Fibroblast of pulmonary artery (primary cell): ENCODE data around the gene INTS14.
A peak's percentile ranks its signal among the peaks of the same experiment; 100 is the strongest.

Source experiments
- DNase-seq: peaks from one replicate; pipeline ENCODE4 v3.0.0-alpha.2; 2010; ENCODE audit warnings: low read depth
- H3K4me3 ChIP-seq: replicated peaks from 2 replicates; pipeline ENCODE4 v1.5.1; 2011; ENCODE audit warnings: low read depth, mild to moderate bottlenecking, control low read depth, low read length, moderate library complexity
- TF ChIP-seq, protein P1 (sequence below): IDR thresholded peaks from 2 replicates; pipeline ENCODE4 v1.5.1; 2011; ENCODE audit warnings: mild to moderate bottlenecking, control low read depth, low read length, inconsistent platforms; ENCODE audit errors: missing control alignments

INTS14 gene

GRCh38 chr15:65580287-65580686 is 30.6 kb downstream of the INTS14 start:
- DNase-seq, result peak; percentile 45
- TF ChIP-seq, protein P1, sequence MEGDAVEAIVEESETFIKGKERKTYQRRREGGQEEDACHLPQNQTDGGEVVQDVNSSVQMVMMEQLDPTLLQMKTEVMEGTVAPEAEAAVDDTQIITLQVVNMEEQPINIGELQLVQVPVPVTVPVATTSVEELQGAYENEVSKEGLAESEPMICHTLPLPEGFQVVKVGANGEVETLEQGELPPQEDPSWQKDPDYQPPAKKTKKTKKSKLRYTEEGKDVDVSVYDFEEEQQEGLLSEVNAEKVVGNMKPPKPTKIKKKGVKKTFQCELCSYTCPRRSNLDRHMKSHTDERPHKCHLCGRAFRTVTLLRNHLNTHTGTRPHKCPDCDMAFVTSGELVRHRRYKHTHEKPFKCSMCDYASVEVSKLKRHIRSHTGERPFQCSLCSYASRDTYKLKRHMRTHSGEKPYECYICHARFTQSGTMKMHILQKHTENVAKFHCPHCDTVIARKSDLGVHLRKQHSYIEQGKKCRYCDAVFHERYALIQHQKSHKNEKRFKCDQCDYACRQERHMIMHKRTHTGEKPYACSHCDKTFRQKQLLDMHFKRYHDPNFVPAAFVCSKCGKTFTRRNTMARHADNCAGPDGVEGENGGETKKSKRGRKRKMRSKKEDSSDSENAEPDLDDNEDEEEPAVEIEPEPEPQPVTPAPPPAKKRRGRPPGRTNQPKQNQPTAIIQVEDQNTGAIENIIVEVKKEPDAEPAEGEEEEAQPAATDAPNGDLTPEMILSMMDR, result no peak
- H3K4me3 ChIP-seq, result no peak overlapping the region

DNA sequence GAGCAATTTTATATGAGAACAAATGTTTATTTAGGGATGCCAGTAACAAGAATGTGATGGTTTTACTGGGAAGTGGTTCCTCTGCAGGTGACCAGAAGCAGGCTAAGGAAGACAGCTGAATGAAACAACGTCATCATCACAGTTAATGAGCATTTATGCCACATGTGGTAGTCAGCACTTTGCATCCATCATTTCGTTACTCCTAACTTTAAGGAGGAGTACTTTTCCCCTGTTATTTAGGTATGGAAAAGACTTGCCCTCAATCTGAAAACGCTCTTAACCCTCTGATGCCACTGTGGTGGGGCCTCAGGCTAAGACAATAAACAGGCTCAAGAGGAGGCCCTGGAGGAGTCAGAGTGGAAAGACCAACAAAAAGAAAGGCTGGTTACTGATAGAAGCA is 31.2 kb downstream of the INTS14 start:
- TF ChIP-seq, protein P1, result no peak
- no peak for DNase-seq
- H3K4me3 ChIP-seq, result no peak overlapping the region

DNA sequence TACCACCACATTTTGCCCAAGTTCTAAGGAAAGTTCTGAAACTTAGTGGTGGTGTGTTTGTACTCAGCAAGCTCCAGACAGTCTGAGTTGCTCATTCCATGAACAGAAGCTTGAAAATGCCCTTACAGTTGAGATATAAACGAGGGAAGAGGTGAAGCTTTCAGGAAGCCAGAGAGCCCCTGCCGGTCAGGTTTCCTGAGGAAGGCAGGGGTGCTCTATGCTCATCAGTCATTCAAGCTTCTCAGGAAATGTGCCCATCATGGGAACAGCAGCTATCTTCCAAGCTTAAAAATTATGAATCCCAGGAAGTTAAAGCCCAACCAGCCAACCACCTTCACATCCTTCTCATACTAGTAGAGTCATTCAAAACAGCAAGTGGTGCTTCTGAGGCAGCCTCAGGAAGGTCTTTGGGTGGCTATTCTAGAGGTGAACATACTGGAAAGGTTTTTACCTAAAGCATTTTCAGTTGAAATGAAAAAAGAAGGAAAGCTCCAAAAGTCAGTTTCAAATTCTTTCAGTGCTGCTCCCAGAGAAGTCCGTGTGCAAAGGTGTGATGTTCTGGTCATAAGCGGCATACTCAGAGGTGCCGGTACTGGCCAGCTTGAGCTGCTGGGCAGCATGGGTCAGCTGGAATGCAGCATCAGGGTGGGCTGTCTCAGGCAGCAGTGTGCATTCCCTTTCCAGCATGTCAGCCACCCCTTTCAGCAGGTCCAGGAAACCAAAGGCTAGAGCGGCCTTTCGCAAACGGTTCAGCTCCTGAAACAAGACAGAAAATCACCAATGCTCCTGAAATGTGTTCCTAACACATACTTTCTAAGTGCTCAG is 31.8 kb downstream of the INTS14 start:
- TF ChIP-seq, protein P1, result no peak
- no peak overlapping the region for H3K4me3 ChIP-seq
- DNase-seq, result no peak

DNA sequence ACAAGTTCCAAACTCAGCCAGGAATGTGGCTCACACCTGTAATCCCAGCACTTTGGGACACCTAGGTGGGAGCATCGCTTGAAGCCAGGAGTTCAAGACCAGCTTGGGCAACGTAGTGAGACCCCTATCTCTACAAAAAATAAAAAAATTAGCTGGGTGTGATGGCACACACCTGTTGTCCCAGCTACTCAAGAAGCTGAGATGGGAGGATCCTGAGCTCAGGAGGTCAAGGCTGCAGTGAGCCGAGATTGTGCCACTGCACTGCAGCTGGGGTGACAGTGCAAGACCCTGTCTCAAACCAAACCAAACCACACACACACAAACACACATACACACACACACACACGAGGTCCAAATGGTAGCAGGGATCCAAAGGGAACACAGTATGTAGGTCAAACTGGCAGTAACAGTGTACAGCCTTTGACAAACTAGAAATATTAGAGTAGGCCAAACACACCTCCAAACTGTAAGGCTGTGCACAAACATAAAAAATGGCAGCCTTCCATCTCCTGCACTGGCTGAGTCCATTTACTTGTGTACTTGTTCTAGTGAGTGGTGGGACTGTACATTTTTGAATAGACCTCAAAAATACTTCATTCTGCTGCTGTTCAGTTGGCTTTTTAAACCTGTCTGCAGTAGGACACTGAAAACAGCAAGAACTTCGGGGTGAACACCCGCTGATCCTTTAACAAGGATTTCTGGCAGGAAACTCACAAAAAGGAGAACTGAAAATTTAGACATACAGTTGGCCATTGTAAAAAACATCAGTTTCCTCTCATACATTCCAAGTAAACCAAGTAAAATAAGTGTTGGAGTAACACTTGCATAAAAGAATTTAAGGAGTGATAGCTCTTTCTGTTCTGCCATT is 33.6 kb downstream of the INTS14 start:
- no peak for DNase-seq
- H3K4me3 ChIP-seq, result no peak overlapping the region
- TF ChIP-seq, protein P1, result no peak

DNA sequence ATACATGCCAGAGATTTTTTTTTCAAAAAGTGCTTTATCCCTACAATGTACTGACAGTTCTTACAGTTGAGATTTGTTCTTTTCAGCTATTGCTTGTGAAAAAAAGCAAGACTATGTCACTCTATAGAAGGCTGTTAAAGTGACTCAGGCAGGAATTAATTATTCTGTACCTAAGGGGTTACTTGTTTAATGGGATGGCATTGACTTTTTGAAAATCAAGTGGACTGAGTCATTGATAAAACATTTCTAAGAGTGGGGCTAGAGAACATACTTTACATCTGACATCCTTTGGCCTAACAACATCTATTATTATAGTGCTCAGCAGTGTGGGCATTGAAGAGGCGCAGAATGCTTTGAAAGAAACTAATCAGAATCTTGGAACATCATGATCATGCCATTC is 34.3 kb downstream of the INTS14 start:
- no peak overlapping the region for H3K4me3 ChIP-seq
- TF ChIP-seq, protein P1, result no peak
- peak; percentile 40 for DNase-seq

- no peak for DNase-seq
- no peak overlapping the region for H3K4me3 ChIP-seq
- TF ChIP-seq, protein P1, result no peak
Measured at GRCh38 chr15:65571971-65572370, 39.0 kb downstream of the INTS14 start.
